Measurements from ENCODE around the gene CSF2RB.

The CSF2RB gene

DNA sequence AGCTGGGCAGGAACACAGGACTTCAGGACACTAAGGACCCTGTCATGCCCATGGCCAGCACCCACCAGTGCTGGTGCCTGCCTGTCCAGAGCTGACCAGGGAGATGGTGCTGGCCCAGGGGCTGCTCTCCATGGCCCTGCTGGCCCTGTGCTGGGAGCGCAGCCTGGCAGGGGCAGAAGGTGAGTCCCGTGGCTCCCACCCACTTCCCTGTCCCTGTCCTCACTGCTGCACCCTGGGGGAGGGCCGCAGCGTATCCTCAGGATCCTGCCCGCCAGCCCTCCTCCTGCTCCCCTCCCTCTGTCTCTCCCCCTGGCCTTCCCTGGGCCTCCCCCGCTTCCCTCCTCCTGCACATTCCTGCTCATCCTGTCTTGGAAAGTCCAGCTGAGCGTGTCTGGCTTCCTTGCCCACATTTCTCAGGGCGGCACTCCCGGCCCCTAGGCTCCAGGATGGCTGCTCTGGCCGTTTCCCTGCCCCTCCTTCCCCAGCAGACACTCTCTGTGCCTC, 8.7 kb downstream of the CSF2RB start:
- no peak for TF ChIP-seq CTCF (IDR thresholded peaks at IDR 0.05; ENCODE audit: poor library complexity, severe bottlenecking)
- Histone ChIP-seq H3K4me1 (ENCODE audit: insufficient read depth, poor library complexity, severe bottlenecking) (no peaks in the 10 kb centered on the region), H3K4me3 (ENCODE audit: severe bottlenecking) (no peak overlapping the region), H3K36me3 (ENCODE audit: low read depth) (no peaks in the 10 kb centered on the region), H3K9me3 (ENCODE audit: severe bottlenecking) (no peaks in the 10 kb centered on the region), H3K27ac (ENCODE audit: poor library complexity, severe bottlenecking) (no peak overlapping the region), H3K27me3 (ENCODE audit: insufficient read depth, poor library complexity, severe bottlenecking) (no peaks in the 10 kb centered on the region)
- DNase-seq (ENCODE audit: low spot score), result no peak
- ATAC-seq (ENCODE audit: low read depth), result 0 out of 3 replicates have a peak, but pooled peaks have one; percentile 23

DNA sequence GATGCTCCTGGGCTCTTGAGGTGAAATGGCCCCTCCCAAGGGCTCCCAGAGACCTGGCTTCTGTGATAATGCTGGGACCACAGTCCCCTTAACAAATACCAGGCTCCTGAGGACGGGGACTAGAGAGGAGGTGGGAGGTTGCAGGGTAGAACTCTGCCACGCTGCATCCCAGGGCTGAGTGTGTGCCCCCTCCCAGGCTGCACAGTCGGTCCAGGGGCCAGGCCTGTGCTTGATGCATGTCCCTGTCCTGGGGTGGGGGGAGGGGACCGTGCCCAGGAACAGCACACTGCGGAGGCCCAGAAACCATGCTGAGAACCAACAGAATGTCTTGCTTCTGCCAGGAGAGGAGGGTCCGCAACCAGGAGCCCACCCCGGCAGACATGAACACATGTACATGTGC, 9.3 kb downstream of the CSF2RB start:
- no peaks in the 10 kb centered on the region for H3K27me3 ChIP-seq (ENCODE audit: insufficient read depth, poor library complexity, severe bottlenecking)

DNA sequence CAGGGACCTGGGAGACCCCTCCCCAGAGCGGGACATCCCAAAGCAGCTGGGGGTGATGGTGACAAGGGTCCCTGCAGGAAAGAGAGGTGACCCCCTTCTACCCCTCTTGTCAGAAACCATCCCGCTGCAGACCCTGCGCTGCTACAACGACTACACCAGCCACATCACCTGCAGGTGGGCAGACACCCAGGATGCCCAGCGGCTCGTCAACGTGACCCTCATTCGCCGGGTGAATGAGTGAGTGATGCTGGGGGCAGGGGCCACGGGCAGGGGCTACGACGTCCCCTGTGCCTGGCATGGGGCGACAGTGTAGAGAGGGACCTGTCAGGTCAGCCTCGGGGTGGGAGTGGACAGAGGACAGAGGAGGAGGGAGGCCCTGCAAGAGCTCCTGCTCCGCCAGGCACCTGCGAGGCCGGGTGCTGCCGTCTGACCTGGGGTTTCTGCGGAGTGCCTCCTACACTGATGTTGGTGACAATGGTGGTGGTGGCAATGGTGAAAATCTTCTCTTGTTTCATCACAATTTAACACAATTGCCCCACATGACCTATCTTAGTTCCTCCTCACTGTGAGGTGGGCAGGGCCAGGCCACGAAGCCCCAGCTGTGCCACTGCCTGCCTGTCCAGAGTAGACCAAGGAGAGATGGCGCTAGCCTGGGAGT, 9.8 kb downstream of the CSF2RB start:
- H3K9me3 ChIP-seq (ENCODE audit: severe bottlenecking), result no peaks in the 10 kb centered on the region
- no peaks in the 10 kb centered on the region for H3K4me1 ChIP-seq (ENCODE audit: insufficient read depth, poor library complexity, severe bottlenecking)
- no peak overlapping the region for H3K4me3 ChIP-seq (ENCODE audit: severe bottlenecking)
- ATAC-seq (ENCODE audit: low read depth) (no peak), DNase-seq (ENCODE audit: low spot score) (no peak)
- TF ChIP-seq CTCF (IDR thresholded peaks at IDR 0.05; ENCODE audit: poor library complexity, severe bottlenecking), result no peak
- H3K27me3 ChIP-seq (ENCODE audit: insufficient read depth, poor library complexity, severe bottlenecking), result no peaks in the 10 kb centered on the region
- H3K36me3 ChIP-seq (ENCODE audit: low read depth), result no peaks in the 10 kb centered on the region
- no peak overlapping the region for H3K27ac ChIP-seq (ENCODE audit: poor library complexity, severe bottlenecking)

More for the DNA sequence above, 9.3 kb downstream of the CSF2RB start:
- no peak overlapping the region for H3K4me3 ChIP-seq (ENCODE audit: severe bottlenecking)
- no peak overlapping the region for H3K27ac ChIP-seq (ENCODE audit: poor library complexity, severe bottlenecking)
- ATAC-seq (ENCODE audit: low read depth), result no peak
- no peaks in the 10 kb centered on the region for H3K36me3 ChIP-seq (ENCODE audit: low read depth)
- TF ChIP-seq CTCF (IDR thresholded peaks at IDR 0.05; ENCODE audit: poor library complexity, severe bottlenecking), result no peak
- H3K4me1 ChIP-seq (ENCODE audit: insufficient read depth, poor library complexity, severe bottlenecking), result no peaks in the 10 kb centered on the region
- no peak for DNase-seq (ENCODE audit: low spot score)
- H3K9me3 ChIP-seq (ENCODE audit: severe bottlenecking), result no peaks in the 10 kb centered on the region

DNA sequence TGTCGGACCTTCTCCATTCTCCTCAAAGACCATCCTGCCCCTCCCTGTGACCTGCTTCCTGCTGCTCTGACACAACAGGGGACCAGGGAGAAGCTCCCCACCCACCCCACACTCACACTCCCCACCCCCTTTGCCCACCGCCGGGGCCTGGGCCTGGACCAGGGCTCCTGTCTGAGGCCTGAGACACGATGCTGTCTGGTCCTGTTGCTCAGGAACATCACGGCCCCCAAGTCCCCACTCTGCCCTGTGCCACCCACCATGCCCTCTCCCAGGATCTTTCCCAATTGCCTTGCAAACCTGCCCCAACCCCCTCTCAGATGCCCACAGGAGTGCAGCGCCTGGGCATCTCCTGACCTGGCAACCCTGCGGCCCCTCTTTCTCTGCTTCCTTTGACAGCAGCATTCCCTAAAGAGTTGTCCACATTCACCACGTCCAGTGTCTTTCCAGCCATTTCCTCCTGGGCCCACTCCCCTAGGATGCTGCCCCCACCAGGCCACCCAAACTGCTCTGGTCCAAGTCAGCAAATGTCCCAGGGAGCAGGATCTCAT, 10.8 kb downstream of the CSF2RB start:
- Histone ChIP-seq H3K27ac (ENCODE audit: poor library complexity, severe bottlenecking) (no peak overlapping the region), H3K9me3 (ENCODE audit: severe bottlenecking) (no peaks in the 10 kb centered on the region), H3K36me3 (ENCODE audit: low read depth) (no peaks in the 10 kb centered on the region), H3K27me3 (ENCODE audit: insufficient read depth, poor library complexity, severe bottlenecking) (no peaks in the 10 kb centered on the region), H3K4me3 (ENCODE audit: severe bottlenecking) (no peak overlapping the region), H3K4me1 (ENCODE audit: insufficient read depth, poor library complexity, severe bottlenecking) (no peaks in the 10 kb centered on the region)
- DNase-seq (ENCODE audit: low spot score) (no peak), ATAC-seq (ENCODE audit: low read depth) (no peak)
- TF ChIP-seq CTCF (IDR thresholded peaks at IDR 0.05; ENCODE audit: poor library complexity, severe bottlenecking), result no peak
